GM19099 (cell line): ENCODE measurements around the gene MPHOSPH8.

Experiments
- POLR2A ChIP-seq: IDR thresholded peaks from 3 replicates; pipeline ENCODE4 v1.6.1; 2011; ENCODE audit warnings: low read depth; ENCODE audit not compliant: insufficient read length; ENCODE audit errors: extremely low read depth

The MPHOSPH8 gene

DNA sequence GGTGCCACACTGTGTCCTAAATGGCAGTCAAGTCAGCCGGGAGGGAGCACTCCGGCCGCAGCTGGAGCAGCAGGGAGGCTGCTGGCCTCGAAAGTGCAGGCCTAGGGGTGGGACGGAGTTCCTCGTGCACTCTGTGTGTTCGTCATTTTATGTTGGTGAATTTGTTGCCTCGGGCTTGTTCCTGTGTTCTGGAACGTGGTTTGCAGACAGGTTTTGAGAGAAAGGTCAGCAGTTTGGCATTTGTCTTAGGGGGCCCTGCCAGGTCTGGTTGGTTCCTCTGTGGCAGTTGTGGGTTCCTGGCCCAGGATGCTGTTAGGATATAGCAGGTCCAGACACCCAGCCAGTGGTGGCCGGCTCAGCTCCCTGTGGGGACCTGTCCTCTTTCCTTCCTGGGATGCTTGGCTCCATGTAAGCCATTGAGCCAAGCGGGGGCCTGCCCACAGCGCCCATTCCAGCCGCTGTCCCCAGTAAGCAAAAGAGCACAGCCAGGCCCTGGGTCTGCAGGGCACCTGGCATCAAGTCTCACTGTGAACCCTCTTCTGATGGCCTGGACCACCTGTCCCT is 30.0 kb downstream of the MPHOSPH8 start:
- no peak for TF ChIP-seq POLR2A

DNA sequence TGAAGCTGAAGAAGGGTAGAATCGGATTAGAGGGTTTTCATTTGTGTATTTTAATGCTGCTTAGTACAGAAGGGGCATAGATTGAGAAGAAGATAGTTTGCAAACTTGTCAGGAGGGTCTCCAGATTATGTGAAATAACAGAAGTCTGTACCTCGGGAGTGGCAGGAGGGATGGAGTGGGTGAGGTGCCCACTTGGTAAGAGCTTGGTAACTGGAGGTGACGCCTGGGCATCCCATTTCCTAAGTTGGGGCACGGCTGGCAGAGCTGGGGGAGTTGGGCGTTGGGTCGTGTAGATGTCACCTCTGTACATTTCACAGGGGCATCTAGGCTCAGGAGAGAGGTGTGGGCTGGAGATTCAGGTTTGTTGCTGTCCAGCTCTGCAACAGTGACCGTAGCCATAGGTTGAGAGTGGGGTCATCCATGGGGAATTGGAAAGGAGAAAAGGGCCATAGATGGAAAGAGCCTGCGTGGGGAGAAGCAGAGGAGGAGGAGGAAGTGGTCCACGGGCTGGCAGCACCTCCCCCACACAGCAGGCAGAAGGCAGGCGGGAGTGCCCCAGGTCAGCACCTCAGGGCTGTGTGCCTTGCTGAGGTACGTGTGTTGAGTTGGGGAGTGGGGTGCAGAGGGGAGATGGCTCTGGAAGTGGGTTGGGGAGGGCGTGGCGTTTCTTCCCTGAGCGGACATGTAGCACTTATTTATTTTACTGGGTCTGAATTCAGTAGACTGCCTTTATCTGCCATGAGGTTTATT is 31.2 kb downstream of the MPHOSPH8 start:
- no peak for TF ChIP-seq POLR2A

DNA sequence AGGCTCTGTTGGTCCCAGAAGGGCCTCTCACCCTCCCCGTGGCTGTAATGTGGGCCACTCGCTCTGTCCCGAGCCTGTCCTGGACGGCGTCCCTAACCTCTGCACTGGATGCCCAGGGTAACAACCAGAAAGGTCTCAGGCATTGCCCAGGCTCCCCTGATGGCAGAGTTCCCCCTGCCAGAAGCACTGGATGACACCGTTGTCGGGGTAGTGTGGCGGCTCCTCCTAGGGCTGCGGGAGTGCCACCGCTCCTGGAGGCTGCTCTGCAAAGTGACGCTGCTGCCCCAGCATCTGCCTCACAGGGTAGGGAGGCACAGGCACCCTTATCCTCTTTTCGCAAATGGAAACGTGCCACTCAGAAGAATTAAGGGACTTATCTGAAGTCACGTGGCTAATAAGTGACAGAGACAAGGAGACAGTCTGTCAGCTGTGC is 32.0 kb downstream of the MPHOSPH8 start:
- no peak for TF ChIP-seq POLR2A

DNA sequence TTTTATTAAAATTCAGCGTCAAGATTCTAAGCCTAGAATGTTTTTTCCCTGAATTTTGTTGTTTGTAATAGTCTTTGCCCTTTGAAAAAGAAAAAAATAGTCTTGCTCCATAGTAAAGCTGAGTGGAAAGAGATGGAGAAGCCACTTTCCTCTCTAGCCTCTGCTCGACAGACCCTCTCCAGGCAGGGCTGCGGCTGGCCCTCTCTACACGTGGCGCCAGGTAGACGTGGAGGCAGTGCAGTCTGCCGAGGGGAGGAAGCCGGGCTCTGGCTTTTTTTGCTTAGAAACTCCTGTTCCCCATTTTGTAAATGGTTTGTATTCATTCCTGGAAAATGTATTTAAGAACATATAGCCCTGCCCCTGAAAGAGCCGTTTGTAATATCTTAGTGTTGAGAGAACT is 35.3 kb downstream of the MPHOSPH8 start:
- TF ChIP-seq POLR2A = no peak

DNA sequence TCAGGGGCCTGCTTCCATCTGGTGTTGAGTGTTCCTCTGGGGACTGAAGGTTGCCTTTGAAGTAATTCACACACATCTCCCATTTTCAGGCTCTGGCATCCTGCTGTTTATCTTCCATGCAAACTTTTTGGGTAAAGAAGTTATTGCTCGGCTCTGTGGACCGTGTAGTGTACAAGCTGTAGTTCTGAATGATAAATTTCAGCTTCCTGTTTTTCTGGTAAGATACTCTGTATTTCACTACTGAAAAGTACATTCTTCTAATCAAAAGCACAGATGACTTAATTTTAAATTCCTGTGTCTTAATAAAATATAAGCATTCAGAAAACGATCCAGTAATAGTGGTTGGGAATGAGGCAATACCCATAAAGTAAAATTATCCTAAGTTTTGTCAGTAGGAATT is 36.7 kb downstream of the MPHOSPH8 start:
- TF ChIP-seq POLR2A = no peak

DNA sequence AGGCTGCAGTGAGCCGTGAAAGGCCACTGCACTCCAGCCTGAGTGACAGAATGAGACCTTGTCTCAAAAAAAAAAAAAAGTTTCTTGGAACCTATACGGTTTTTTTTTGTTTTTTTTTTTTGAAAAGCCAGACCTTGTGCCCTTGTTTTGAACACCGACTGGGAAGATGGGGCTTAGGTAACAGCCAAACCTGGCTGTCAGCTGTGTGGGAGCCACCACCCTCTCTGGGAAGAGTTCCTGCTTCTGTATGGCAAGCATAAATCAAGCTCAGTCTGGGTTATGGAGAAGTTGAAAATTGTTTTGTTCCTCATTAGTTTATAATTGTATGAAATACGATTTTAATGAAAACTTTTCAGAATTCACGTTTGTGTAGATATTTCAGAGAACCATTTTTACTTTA is 39.5 kb downstream of the MPHOSPH8 start:
- no peak for TF ChIP-seq POLR2A

DNA sequence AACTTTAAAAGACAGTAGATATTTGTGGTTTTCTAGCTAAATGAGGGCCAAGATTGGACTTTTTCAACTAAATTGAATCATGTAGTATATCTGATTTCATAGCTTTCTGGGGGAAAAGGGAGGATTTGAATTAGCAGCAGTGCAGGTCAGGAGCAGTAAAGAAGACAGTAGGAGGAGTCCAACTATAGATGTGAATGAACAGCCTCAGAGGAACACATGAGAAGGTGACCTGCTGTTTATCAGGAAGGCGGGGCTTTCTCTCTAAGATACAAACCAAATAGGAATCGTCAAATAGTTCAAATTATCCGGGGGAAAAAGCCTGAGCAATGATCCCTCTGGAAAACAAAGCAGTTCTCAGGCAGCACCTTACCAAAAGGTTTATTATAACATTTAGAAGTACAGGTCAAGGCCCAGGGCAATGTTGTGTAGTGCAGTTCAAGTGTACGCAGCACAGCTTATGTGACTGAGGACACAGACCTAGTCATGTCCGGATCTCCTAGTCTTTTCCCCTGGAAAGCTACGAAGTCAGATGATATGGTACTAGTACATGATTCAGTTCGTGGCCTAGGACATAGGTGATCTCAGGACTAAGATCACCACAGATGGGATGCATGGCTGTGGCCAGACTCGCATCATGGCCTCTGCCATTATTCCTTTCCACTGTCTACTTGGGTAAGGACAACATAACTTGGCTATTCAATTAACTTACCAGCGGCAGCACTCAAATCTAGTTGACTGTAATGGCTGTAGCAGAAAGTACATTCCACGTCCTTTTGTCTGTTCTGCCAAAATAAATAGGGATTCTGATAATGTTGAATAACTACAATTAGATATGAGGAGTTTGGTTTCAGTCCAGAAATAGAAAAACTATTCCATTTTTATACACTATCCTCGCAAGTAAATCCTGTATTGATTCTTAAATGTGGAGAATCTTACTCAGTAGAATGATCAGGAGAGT is 40.3 kb downstream of the MPHOSPH8 start:
- no peak for TF ChIP-seq POLR2A

DNA sequence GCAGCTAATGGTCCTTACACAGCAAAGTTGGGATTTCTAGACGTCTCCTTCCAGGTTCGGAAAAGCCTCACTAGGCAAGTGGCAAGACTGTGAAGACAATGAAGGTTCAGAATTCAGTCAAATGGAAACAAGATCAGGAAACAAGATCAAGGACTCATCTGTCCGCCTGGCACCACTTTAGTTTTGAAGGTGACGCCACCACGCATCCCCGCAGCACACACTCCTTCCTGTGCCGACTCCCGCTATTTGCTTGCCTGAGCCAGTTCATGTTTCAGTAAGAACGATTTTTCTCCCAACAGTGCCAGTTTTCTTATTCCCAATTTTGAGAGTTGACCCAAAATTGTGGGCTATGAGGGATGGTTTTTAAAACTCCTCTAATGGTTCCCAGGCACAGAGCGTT is 41.4 kb downstream of the MPHOSPH8 start:
- TF ChIP-seq POLR2A = no peak

DNA sequence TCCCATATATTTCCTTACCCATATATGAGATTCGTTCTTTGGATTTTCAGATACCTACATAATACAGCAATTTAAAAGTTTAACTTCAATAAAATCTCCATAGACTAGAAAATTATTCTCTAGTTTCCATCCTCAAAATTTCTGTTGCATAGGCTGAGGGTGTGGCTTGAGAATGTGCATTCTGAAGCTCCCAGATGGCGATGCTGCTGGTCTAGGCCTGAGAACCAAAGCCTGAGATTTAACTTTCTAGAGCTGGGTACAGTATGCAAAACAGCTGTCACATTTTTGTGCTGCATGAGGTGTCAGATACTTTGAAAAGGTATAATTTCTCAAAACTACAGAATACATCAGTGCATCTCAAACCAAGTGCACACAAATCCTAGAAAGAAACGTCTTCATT is 42.7 kb downstream of the MPHOSPH8 start:
- TF ChIP-seq POLR2A = no peak

DNA sequence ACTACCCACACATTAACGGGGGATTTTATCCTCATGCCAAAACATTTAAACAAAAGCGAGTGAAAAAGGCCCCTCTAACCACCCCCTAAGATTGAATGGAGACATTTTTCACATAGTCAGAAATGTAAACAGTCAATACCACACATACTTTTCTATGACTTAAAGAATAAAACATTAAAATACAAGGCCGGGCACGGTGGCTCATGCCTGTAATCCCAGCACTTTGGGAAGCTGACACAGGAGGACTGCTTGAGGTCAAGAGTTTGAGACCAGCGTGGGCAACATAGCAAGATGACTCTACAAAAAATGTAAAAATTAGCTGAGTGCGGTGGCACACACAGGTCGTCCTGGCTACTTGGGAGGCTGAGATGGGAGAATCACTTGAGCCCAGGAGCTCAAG is 47.3 kb downstream of the MPHOSPH8 start:
- TF ChIP-seq POLR2A = no peak

DNA sequence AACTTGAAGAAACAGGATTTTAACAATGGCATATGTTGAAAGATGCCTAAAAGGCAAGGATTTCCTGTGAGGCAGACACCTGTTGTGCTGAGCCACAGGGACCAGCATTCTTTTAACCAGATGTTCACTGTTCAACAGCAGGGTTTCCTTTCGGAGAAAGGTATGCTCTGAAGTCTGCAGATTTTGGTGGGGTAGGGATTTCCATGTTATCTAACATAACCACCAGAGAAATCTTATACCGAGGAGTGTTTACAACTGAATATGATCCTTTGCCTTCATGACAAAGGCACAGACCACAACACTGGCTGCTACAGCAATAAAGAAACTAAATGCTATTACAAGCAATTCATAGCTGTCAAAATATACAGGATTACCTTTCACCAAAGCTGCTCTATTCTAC is 48.1 kb downstream of the MPHOSPH8 start:
- TF ChIP-seq POLR2A = no peak

DNA sequence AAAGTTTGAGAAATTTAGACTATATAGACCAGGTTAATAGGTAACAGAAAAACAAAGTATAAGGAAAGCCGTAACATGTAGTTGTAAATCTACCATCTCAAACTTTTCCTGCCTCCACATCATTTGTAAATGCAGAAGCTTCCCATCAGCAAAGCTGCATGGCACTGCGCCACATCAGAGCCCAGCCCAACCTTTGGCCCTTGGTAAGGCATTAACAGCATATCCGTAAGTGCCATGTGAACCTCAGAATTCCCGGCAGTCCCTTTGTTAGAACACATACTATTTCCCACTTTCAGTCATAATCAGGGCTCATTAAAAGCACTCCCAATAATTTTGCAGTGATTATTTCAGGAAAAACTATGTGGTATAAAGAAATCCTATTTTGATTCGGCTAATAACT is 51.6 kb downstream of the MPHOSPH8 start:
- no peak for TF ChIP-seq POLR2A

DNA sequence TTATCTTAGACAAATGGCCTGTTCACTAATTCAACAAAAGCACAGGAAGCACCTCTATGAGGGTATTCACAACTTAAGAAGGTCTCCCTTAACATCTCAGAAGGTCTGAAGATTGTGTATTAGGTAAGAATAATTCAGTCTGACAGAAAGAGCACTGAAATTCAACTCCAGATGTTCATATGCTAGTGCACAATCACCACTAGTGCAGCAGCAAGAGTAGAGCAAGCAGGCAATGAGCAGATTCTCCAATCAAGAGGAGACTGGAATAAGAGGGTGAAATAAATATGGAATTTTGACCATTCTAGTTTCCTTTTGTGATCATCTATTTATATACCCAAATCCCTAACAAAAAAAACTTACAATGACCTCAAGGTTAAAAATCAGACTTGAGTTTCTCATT is 52.0 kb downstream of the MPHOSPH8 start:
- TF ChIP-seq POLR2A = no peak

DNA sequence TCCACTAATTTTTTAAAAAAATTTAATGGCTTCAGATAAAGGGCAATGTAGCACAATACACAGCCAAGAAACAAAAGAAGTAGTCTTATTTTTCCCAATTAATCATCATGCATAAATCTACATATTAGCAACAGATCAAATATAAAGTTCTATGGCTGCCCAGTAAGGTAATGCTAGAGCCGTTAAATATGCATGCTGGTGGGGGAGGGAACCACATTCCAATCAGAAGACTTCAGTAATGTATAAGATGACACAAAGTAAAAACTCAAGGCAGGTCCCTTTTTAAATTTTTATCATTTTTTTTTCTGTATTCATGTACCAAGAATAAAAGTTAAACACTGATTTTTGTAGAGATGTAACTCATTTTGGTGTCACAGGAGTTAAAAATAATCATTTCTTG is 62.0 kb downstream of the MPHOSPH8 start:
- TF ChIP-seq POLR2A = no peak

DNA sequence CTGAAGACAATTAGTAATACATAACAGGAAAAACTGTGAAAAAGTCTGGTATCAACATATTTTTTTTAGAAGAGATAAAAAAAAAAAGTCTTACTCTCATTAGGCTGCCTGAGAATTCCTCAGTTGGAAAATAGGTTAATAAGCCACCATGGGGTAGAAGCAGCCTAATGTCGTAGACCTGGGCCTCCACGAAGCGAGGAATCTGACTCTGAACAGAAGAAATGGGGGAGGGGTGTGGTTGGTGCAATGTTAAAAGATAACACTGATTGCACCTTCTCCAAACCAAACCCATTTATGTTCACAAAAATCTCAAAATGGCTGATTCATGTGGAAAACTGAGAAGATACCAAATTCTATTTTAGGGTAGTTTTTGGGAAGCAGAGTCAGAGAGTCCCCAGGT is 62.4 kb downstream of the MPHOSPH8 start:
- no peak for TF ChIP-seq POLR2A
